NCI-H2196 treated with DMSO at 0.1 percent for 48 hours (cell line): Measurements from ENCODE around the gene PLXNA4.

Experiments
- DNase-seq: peaks from one replicate; lab custom pipeline; 2025; ENCODE audit not compliant: unreplicated experiment; lab: John Stamatoyannopoulos, UW

Gene PLXNA4

GRCh38 chr7:132480534-132480933 is 95.7 kb downstream of the PLXNA4 start:
- no peak for DNase-seq

DNA sequence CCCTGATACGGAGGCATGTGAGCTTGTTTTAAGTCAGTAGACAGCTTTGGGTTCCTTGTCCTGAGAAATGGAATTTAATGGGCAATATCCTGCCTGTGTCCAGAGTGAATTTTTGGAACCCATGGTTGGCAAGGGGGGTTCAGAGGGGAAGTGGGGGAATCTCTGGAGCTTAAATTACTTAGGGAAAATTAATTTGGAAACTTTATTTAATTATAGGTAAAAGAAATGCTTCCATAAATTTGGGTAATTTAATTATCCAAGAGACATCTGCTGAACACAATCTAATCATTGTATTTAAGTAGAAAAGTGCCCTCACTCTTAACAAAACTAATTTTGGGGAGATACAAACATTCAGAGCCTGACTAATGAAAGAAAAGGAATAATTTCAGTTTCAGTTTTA is 99.7 kb downstream of the PLXNA4 start:
- no peak for DNase-seq

- no peak for DNase-seq
These were observed 100.6 kb downstream of the PLXNA4 start for GRCh38 chr7:132475669-132476116.

DNA sequence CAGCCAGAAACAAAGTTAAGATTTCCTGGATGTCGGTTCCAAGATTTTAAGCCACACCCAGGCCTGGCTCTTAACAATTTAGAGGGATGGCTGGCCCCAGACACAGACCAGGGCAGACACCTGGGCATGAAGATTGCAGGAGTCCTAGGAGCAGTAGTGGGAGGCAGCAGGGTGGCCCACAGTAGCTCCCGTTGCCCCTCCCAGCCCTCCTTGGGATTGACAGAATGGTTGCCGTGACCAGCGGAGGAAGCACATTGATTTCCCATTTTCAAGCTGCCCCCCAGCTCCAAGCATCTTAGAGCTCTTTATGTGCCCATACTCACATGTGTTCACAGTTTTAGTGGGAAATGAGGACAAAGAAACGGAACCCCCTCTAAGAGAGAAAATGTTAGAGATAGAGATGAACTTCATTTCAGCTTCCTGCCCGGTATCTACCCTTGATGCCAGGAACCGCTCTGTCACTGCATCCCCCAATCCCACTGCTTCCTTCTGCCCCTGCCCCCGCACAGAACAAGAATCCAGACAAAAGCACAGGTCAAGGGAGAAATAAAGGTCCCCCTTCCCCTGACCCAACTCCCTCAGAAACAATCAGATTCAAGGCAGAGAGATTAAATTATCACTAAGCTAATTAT is 101.1 kb downstream of the PLXNA4 start:
- DNase-seq, result no peak

DNA sequence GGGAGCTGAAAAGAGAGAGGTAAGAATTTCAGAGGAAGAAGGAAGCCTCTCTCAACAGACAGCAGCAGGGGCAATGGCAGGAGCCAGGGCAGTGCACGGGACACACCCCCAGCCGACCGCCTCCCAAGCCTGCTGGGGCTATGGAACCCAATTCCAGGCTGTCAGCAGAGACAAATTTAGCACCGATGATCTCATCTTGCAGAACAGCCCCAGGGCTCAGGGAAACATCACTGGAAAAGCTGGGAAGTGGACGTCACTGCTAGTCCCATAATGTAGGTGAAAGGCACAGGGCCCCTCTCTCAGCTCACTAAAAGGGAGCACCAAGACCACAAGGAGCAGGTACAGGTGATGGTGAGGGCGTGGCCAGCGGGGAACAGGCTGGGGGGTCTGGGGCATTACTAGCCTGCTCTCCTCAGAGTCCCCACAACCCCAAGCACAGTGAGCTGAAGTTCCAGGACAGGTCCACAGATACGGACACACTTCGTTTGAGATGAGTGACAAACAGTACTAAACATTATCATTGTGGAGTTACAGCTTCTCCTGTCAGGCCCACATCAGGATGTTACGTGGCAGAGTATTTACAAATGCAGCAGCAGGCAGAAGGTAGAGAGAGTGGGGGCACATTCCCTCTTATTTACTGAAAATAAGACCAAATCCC is 103.7 kb downstream of the PLXNA4 start:
- DNase-seq, result no peak

DNA sequence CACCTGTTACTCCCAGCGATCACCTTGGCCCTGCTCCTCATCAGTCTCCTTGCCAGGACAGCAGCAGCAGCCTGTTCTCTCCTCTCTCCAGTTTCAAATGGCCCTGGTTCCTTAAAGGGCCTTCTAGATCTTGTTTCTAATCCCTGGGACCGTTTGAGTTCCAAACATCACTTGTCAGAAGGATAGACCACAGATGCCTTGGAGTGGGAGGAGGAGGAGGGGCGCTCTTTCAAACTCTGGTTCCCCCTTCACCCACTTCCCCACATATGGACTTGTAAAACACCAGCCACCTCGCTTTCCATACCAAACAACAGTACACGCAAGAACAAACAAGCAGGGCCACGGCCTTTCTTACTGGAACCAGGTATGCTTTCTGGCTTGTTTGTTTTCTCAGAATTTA is 104.8 kb downstream of the PLXNA4 start:
- no peak for DNase-seq

DNA sequence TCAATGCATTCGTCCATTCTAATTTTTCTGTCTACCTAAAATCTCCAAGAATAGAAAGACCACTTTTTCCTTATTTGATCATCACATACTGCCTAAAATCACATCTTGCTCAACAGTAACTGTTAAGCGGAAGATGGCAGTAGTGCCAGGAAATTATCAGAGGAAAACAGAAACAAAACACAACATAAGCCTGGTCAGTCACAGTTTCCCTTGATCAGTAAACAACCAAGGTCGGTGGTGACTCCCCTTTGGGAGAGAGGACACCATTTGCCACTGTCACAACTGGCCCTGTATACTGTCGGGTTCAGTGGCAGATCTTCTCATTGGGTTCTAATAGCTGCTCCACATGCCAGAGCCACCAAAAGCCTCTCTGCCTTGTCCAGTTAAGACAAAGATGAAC is 106.6 kb downstream of the PLXNA4 start:
- no peak for DNase-seq

- no peak for DNase-seq
These were observed 107.0 kb downstream of the PLXNA4 start for GRCh38 chr7:132469264-132469663.

GRCh38 chr7:132466367-132466766 is 109.9 kb downstream of the PLXNA4 start:
- DNase-seq, result no peak

DNA sequence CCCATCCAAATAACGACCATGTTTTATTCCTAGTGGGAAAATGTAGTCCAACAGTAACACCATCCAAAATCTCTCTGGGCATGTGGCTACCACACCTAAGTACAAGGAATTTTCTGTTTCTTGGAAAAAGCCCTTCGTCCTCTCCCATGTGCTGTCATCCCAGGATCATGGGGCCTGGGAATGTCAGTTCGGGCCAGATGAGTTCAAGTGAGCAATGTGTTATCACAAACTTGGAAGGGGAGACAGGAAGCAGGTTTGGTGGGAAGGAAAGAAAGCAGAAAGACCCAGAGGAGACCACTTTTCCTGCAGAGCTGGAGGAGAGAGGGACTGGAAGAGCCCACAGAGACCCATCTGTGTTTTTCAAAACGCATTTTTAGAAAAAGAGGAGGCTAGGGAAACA is 110.8 kb downstream of the PLXNA4 start:
- no peak for DNase-seq

DNA sequence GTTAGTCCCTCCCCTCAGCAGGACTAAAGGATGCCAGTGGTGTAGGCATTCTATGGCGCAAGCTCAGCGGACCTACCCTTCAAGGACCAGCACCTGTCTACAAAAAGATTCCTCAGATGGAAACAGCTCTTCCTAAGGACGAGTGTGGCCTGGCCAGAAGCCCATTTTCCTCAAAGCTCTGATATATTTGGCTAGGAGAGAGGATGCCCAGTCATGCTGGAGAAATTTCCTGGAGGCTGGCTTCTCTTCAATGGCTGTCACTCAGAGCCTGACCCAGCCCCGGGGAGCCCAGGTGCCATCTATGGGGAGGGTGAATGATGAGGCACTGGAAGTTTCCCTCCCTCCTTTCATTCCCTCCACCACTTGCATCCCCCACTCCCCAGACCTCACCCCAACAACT is 111.5 kb downstream of the PLXNA4 start:
- DNase-seq, result no peak

GRCh38 chr7:132463922-132464321 is 112.3 kb downstream of the PLXNA4 start:
- no peak for DNase-seq

DNA sequence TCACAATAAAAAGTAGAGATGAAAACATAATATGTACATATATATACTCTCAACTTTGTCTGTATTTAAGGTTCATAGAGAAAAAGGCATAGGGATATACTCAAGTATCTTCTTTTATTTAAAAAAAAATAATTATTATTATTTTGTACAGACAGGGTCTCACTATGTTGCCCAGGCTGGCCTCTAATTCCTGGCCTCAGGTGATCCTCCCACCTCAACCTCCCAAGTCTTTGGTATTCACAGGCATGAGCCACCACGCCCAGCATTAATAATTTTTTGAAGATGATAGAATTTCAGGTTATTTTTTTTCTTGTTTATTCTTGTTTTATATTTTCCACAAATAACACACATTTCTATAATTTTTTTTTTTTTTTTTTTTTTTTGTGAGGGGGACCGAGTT is 113.8 kb downstream of the PLXNA4 start:
- DNase-seq, result no peak

- DNase-seq, result no peak
These were observed 115.2 kb downstream of the PLXNA4 start for GRCh38 chr7:132461032-132461592.

DNA sequence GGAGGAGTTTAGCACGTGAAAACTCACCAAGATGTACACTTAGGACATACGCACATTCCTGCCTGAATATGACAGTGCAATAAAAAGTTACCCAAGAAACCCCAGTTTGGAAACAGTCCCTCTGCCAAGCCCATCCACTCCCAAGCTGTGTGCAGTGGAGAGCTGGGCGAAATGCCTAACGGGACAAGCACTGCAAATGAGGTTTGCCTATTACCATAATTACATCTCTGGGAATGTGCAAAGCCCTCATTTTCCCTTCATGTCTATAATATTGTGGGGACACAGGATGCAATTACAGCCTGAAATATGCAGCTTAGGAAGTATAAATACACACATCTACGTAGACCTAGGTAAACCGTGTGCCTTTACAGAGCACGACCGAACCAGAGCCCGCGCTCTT is 117.5 kb downstream of the PLXNA4 start:
- no peak for DNase-seq

GRCh38 chr7:132457658-132458057 is 118.6 kb downstream of the PLXNA4 start:
- no peak for DNase-seq

GRCh38 chr7:132456418-132456817 is 119.9 kb downstream of the PLXNA4 start:
- DNase-seq, result no peak

DNA sequence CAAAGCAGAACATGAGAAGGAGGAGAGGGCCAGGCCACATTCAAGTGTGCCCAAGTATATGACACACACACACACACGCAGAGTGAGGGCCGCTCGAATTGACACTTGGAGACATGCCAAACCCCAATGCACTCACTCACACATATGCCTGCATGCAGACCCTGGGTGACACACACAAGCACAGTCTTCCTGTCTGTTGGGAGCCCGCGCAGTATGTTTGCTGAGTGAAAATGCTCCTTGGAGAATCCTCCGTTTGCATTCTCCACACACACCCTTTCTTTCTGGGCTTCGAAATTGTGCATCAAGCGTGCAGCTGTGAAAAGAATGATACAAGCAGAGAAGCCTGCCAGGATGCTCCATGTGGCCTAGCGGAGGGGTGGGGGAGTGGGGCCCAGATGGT is 120.9 kb downstream of the PLXNA4 start:
- no peak for DNase-seq

DNA sequence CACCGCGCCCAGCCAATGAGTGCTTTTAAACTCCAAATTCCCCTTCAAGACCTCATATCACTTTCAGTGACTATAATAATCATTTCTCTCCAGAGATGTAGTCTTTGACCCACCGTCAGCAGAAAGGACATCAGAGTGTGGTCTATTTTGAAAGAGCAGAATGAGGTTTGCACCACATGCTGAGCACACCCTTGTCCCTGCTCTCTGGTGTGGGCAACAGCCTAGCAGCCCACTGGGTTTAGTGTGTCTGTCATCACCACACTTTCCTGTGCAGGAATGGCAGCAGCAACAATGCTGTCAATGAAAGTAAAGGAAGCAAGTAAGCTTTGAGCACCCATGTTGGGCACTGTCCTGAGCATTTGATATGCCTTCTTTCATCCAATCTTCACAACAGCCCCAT is 122.4 kb downstream of the PLXNA4 start:
- DNase-seq, result no peak

- DNase-seq, result no peak
These were observed 125.1 kb downstream of the PLXNA4 start for GRCh38 chr7:132451161-132451560.

DNA sequence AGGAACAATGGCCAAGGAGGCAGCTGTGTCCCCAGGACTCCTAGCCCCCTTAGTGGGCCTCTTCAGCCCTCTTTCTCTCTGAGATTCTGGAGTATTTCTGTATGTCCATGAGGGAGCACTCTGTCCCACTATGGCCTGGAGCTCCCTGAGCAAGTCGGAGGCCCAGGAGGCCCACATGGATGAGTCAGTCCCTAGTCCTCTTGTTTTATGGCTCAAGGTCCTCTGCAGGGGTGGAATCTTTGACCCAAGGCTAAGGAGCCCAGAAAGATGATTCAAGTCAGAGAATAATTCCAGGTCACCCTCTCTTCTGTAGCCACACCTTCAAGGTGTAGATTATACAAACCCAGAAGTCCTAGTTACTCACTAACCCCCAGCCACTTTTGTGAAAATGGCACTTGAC is 125.6 kb downstream of the PLXNA4 start:
- DNase-seq, result no peak

DNA sequence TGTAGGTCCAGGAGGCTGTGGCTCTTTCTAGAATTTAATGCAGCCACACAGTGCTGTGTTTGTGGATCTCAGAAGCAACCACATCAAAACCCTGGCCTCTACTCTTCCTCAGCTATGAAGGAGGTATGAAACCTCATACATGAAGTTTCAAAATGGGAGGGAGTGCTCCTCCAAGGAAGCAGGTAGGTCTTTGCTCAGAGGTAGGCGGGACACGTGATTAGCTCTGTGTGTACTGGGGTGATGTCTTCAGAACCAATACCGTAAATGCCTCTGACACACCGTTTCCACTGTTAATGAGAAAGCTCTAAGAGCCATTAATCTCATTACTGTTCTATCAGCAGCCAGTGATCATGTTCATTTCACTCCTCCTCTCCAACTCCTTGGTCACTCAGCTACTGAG is 126.1 kb downstream of the PLXNA4 start:
- DNase-seq, result no peak
